GM20431 (cell line): Measurements from ENCODE around the gene FFAR3.
"Not testable (repeated sequence)": the region's sequence is repeated elsewhere in the genome, so short reads cannot be mapped to it uniquely, and the experiment has no call there.

ENCODE experiments used
- in situ Hi-C: fragments of 300-500 bp; cut with MseI, MboI; formaldehyde crosslinking; loops from one replicate; pipeline ENCODE4 v1.15.0; 2020; ENCODE audit warnings: low sequenced_read_pairs; ENCODE audit not compliant: unreplicated experiment

FFAR3 gene

GRCh38 chr19:35368378-35368777 is 10.1 kb downstream of the FFAR3 start:
- in situ Hi-C loops = no loop called here

GRCh38 chr19:35369522-35369921 is 11.3 kb downstream of the FFAR3 start:
- in situ Hi-C loops = no loop called here

- in situ Hi-C loops = no loop called here
These were observed 12.5 kb downstream of the FFAR3 start, which contains the start of gene GPR42 for GRCh38 chr19:35370722-35371121. Gene GPR42 (plus strand): TSS chr19:35371068. CDS start chr19:35371360, 292 bp downstream.

- in situ Hi-C loops = no loop called here
These were observed 15.2 kb downstream of the FFAR3 start for GRCh38 chr19:35373492-35373891.

GRCh38 chr19:35374031-35374430 is 15.8 kb downstream of the FFAR3 start:
- in situ Hi-C loops = not testable (repeated sequence)

- in situ Hi-C loops = no loop called here
These were observed 17.4 kb downstream of the FFAR3 start for GRCh38 chr19:35375505-35376307.

GRCh38 chr19:35377656-35378055 is 19.4 kb downstream of the FFAR3 start:
- in situ Hi-C loops = no loop called here

GRCh38 chr19:35378356-35378755 is 20.1 kb downstream of the FFAR3 start:
- in situ Hi-C loops = no loop called here

GRCh38 chr19:35379545-35379944 is 21.3 kb downstream of the FFAR3 start:
- in situ Hi-C loops = not testable (repeated sequence)

- in situ Hi-C loops = no loop called here
These were observed 21.7 kb downstream of the FFAR3 start for GRCh38 chr19:35379992-35380391.

- in situ Hi-C loops = no loop called here
These were observed 22.3 kb downstream of the FFAR3 start for GRCh38 chr19:35380450-35381124.

- in situ Hi-C loops = no loop called here
These were observed 23.1 kb downstream of the FFAR3 start for GRCh38 chr19:35381318-35381717.

GRCh38 chr19:35381926-35382325 is 23.7 kb downstream of the FFAR3 start:
- in situ Hi-C loops = no loop called here

GRCh38 chr19:35383536-35383935 is 25.3 kb downstream of the FFAR3 start:
- in situ Hi-C loops = no loop called here

- in situ Hi-C loops = no loop called here
These were observed 30.2 kb downstream of the FFAR3 start for GRCh38 chr19:35388277-35389054.

GRCh38 chr19:35389192-35389861 is 31.1 kb downstream of the FFAR3 start:
- in situ Hi-C loops = no loop called here

- in situ Hi-C loops = no loop called here
These were observed 34.8 kb downstream of the FFAR3 start for GRCh38 chr19:35392742-35393715.

- in situ Hi-C loops = no loop called here
These were observed 37.3 kb downstream of the FFAR3 start for GRCh38 chr19:35395382-35396199.
